OCI-LY3 (cell line): Measurements from ENCODE around the gene TFCP2L1.

Source experiments
- H2AFZ ChIP-seq: fragments of 200-600, 300-600 bp; shearing (Covaris generic); 2 replicates; pipeline ENCODE4 v1.6.0; 2014; ENCODE audit warnings: antibody characterized with exemption, low read depth, low read length
- H3K27ac ChIP-seq: fragments of 200-600, 300-600 bp; sonication (generic); 2 replicates; pipeline ENCODE4 v1.5.1; 2014; ENCODE audit warnings: mild to moderate bottlenecking, low read length, moderate library complexity, mixed read lengths
- H3K27me3 ChIP-seq: fragments of 200-600, 300-600 bp; sonication (generic); 2 replicates; pipeline ENCODE4 v1.6.1; 2014; ENCODE audit warnings: low read depth, low read length, mixed read lengths
- H3K36me3 ChIP-seq: fragments of 200-600, 300-600 bp; sonication (generic); replicated peaks from 2 replicates; pipeline ENCODE3; 2014; ENCODE audit warnings: low read depth, low read length, mixed read lengths
- H3K4me1 ChIP-seq: fragments of 300-600, 200-600 bp; sonication (generic); 2 replicates; pipeline ENCODE4 v1.6.1; 2014; ENCODE audit warnings: low read length, mixed read lengths
- H3K4me2 ChIP-seq: fragments of 200-600, 300-600 bp; sonication (generic); 2 replicates; pipeline ENCODE4 v1.6.1; 2014; ENCODE audit warnings: low read length, mixed read lengths
- H3K4me3 ChIP-seq: fragments of 300-600, 200-600 bp; sonication (generic); 2 replicates; pipeline ENCODE4 v1.5.1; 2014; ENCODE audit warnings: antibody characterized with exemption, mild to moderate bottlenecking, low read length, moderate library complexity
- H3K79me2 ChIP-seq: fragments of 300-600, 200-600 bp; shearing (Covaris generic); 2 replicates; pipeline ENCODE4 v1.6.1; 2014; ENCODE audit warnings: mild to moderate bottlenecking, low read length, mixed read lengths
- H3K9ac ChIP-seq: fragments of 300-600, 200-600 bp; shearing (Covaris generic); 2 replicates; pipeline ENCODE4 v1.6.0; 2014; ENCODE audit warnings: mild to moderate bottlenecking, low read length, moderate library complexity
- H3K9me3 ChIP-seq: fragments of 200-600, 300-600 bp; shearing (Covaris generic); 2 replicates; pipeline ENCODE4 v1.6.1; 2014; ENCODE audit warnings: low read length, mixed read lengths; ENCODE audit not compliant: insufficient read depth
- H4K20me1 ChIP-seq: fragments of 200-600, 300-600 bp; sonication (generic); 2 replicates; pipeline ENCODE4 v1.6.1; 2016; ENCODE audit warnings: low read length, mixed read lengths; ENCODE audit not compliant: insufficient read depth
- EZH2phosphoT487 ChIP-seq: fragments of 200-600 bp; shearing (Covaris generic); IDR thresholded peaks from 2 replicates; pipeline ENCODE4 v1.6.1; 2018; ENCODE audit warnings: antibody characterized with exemption, mixed run types, low read depth
- TF ChIP-seq, protein P1 (sequence below): fragments of 200-600, 300-600 bp; sonication (generic); IDR thresholded peaks from 2 replicates; pipeline ENCODE4 v1.5.1; 2014; ENCODE audit warnings: antibody characterized with exemption, low read length, low read depth

TFCP2L1 gene

DNA sequence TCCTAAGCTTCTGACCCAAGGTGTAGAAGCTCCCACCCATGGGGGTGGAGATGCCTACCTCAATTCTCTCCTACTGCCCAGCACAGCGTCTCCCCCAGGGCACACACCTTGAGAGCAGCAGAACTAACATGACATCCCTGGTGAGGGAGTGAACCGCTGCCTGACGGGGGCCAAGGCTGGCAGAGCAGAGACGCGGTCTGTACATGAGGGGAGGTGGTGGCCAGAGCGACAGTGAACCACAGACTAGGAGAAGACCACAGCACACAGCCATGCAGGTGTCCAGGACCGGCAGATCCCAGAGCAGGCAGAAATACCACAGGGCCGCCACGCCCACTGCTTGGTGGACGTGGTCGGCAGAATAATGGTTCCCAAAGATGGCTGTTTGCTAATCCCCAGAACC, 40.4 kb downstream of the TFCP2L1 start:
- Histone ChIP-seq H3K27ac (no peak overlapping the region), H4K20me1 (no peaks in the 10 kb centered on the region), H2AFZ (no peak overlapping the region), H3K4me2 (no peak overlapping the region), H3K9ac (no peak overlapping the region), H3K79me2 (no peaks in the 10 kb centered on the region), H3K4me1 (no peaks in the 10 kb centered on the region), H3K36me3 (no peaks in the 10 kb centered on the region), H3K4me3 (no peak overlapping the region), H3K27me3 (no peaks in the 10 kb centered on the region), H3K9me3 (no peaks in the 10 kb centered on the region)
- TF ChIP-seq, protein P1, sequence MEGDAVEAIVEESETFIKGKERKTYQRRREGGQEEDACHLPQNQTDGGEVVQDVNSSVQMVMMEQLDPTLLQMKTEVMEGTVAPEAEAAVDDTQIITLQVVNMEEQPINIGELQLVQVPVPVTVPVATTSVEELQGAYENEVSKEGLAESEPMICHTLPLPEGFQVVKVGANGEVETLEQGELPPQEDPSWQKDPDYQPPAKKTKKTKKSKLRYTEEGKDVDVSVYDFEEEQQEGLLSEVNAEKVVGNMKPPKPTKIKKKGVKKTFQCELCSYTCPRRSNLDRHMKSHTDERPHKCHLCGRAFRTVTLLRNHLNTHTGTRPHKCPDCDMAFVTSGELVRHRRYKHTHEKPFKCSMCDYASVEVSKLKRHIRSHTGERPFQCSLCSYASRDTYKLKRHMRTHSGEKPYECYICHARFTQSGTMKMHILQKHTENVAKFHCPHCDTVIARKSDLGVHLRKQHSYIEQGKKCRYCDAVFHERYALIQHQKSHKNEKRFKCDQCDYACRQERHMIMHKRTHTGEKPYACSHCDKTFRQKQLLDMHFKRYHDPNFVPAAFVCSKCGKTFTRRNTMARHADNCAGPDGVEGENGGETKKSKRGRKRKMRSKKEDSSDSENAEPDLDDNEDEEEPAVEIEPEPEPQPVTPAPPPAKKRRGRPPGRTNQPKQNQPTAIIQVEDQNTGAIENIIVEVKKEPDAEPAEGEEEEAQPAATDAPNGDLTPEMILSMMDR: no peak
- no peak for TF ChIP-seq EZH2phosphoT487

DNA sequence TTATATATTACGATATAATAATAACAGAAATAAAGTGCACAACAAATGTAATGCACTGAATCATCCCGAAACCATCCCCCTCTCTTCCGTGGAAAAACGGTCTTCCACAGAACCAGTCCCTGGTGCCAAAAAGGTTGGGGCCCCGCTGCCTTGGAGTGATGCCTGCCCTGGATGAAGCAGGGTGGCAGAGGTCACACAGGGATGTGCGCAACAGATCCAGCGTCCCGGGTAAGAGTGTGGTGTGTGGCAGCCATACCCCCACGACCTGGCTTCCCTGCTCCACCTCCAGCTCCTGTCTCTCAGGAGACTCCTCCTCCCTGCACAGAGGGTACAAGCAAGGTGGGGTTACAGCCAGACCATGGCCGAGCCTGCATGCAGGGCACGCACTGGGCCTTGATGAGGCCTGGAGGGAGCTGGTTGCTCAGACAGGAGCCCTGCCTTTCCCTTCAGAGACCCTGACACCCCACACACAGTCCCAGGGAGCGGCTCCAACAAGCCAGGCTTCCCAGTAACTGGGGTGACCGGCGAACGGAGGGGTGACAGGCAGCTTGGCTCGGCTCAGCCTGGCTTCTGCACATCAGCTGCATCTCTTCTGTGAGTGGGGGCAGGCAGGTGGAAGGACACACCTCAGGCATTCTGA, 41.1 kb downstream of the TFCP2L1 start:
- Histone ChIP-seq H3K27me3 (no peaks in the 10 kb centered on the region), H3K9ac (no peak overlapping the region), H3K9me3 (no peaks in the 10 kb centered on the region), H3K4me2 (no peak overlapping the region), H3K36me3 (no peaks in the 10 kb centered on the region), H3K27ac (no peak overlapping the region), H3K4me1 (no peaks in the 10 kb centered on the region), H4K20me1 (no peaks in the 10 kb centered on the region), H3K79me2 (no peaks in the 10 kb centered on the region), H2AFZ (no peak overlapping the region), H3K4me3 (no peak overlapping the region)
- TF ChIP-seq, protein P1: no peak
- no peak for TF ChIP-seq EZH2phosphoT487

DNA sequence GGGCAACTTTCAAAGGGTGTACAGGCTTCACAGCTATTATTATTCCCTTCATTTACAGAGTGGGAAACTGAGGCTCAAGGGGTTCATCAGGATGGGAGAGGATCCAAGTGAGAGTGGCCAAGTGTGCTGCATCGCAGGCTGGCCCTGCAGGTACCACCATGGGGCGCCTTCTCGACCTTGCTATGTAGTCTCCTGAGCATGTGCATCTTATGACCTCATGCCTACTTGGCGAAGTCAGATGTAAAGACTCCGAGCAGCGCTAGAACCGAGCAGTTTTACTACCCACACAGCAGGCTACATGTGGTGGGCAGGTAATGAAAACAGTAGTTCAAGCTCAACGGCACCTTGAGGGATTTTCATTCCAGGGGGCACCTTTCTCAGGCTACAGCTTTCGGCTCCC, 42.0 kb downstream of the TFCP2L1 start:
- Histone ChIP-seq H4K20me1 (no peaks in the 10 kb centered on the region), H2AFZ (no peak overlapping the region), H3K4me3 (no peak overlapping the region), H3K79me2 (no peaks in the 10 kb centered on the region), H3K9ac (no peak overlapping the region), H3K4me2 (no peak overlapping the region), H3K27me3 (no peaks in the 10 kb centered on the region), H3K27ac (no peak overlapping the region), H3K4me1 (no peaks in the 10 kb centered on the region), H3K36me3 (no peaks in the 10 kb centered on the region), H3K9me3 (no peaks in the 10 kb centered on the region)
- TF ChIP-seq, protein P1: no peak
- TF ChIP-seq EZH2phosphoT487: no peak

DNA sequence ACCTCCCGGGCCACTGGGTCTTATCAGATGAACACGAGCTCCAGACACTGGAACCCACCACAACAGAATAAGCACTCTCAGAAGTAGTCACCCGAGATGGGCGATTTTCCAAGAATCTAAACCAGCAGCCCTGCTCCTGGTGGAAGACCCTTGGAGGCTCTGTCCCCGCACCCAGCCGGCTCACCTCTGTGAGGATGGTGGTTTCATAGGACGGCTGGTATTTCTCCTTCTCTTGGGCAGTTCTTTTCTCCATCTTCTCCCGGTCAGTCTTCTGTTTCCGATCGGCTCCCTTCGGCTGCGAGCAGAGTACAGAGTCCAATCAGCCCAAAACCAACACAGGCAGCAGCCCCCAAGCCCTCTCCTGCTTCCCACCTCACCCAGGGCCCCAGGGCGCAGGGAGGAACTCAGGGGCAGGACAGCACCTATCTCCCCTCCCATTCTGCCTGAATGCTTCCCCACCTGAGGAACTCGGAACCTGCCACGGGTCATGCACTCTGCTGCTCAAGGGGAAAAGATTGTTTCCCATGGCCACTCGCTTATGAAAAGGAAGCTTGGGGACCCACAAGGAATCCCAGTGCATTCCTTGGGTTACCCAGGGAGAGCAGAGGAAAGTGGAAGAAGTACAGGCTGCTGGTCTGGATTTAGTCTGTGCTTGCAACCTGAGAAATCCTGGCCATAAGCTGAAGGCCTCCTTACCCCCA, 42.7 kb downstream of the TFCP2L1 start:
- Histone ChIP-seq H3K9ac (no peak overlapping the region), H3K27me3 (no peaks in the 10 kb centered on the region), H3K79me2 (no peaks in the 10 kb centered on the region), H3K4me1 (no peaks in the 10 kb centered on the region), H3K36me3 (no peaks in the 10 kb centered on the region), H3K27ac (no peak overlapping the region), H3K9me3 (no peaks in the 10 kb centered on the region), H4K20me1 (no peaks in the 10 kb centered on the region), H2AFZ (no peak overlapping the region), H3K4me2 (no peak overlapping the region), H3K4me3 (no peak overlapping the region)
- TF ChIP-seq, protein P1: no peak
- TF ChIP-seq EZH2phosphoT487: no peak
